A673 (cell line): ENCODE results near the gene NUTM1.

Experiments used
- EZH2 ChIP-seq: fragments of 200-600 bp; sonication (generic); IDR thresholded peaks from 2 replicates; pipeline ENCODE4 v1.6.1; 2017; ENCODE audit warnings: borderline replicate concordance, low read depth, mild to moderate bottlenecking, mixed read lengths, antibody characterized with exemption, low read length; ENCODE audit not compliant: poor library complexity, severe bottlenecking
- TF ChIP-seq, protein P1 (sequence below): fragments of 300-800, 200-600 bp; sonication (generic); conservative IDR thresholded peaks from 2 replicates; pipeline ENCODE4 v1.5.1; 2017; ENCODE audit warnings: low read depth, mild to moderate bottlenecking, antibody characterized with exemption, low read length, moderate library complexity, mixed read lengths

DNA sequence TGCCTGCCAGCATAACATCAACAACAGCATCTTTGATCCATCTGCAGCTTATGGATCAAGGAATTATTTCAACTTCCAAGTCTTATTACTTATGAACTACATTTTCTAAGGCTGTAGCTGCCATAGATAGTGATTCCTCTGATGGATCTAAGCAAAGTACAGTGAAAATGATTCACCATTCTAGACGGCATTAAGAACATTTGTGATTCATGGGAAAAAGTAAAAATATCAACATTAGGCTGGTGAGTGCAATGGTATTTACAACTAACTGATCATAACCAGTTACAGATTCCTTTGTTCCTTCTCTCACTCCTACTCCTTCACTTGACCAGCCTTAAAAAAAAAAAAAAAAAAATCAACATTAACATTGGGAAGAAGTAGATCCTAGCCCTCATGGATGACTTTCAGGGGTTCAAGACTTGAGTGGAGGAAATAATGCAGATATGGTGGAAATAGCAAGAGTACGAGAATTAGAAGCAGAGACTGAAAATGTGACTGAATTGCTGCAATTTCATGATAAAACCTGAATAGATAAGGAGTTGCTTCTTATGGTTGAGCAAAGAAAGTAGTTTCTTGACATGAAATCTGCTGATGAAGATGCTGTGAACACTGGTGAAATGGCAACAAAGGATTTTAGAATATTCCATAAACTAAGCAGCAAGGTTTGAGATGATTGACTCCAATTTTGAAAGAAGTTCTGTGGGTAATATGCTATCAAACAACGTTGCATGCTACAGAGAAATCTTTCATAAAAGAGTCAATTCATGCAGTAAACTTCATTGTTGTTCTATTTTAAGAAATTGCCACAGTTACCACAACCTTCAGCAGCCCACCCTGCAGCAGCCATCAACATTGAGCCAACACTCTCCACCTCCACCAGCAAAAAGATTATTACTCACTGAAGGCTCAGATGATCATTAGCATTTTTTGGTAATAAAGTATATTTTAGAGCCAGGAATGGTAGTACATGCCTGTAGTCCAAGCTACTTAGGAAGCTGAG lies 28.3 kb upstream of the NUTM1 start:
- TF ChIP-seq, protein P1, sequence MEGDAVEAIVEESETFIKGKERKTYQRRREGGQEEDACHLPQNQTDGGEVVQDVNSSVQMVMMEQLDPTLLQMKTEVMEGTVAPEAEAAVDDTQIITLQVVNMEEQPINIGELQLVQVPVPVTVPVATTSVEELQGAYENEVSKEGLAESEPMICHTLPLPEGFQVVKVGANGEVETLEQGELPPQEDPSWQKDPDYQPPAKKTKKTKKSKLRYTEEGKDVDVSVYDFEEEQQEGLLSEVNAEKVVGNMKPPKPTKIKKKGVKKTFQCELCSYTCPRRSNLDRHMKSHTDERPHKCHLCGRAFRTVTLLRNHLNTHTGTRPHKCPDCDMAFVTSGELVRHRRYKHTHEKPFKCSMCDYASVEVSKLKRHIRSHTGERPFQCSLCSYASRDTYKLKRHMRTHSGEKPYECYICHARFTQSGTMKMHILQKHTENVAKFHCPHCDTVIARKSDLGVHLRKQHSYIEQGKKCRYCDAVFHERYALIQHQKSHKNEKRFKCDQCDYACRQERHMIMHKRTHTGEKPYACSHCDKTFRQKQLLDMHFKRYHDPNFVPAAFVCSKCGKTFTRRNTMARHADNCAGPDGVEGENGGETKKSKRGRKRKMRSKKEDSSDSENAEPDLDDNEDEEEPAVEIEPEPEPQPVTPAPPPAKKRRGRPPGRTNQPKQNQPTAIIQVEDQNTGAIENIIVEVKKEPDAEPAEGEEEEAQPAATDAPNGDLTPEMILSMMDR = no peak
- TF ChIP-seq EZH2 = no peak
